Endothelial cell of umbilical vein (primary cell): ENCODE measurements around the gene TTL. TPM values are rescaled to one million over a fixed set of nuclear protein-coding genes. Genes with fewer than 3 reads are reported as not detected.

Experiments
- BruUV-seq: library from RNA; stranded (reverse); fragments of 400-500 nt; replicated peaks from 2 replicates; lab custom pipeline; 2021; lab: Mats Ljungman, UMichigan
- CTCF ChIA-PET: fragments of 300-600, 350-600 bp; sonication (Branson Sonifier 250); formaldehyde crosslinking; loops from one replicate; lab custom pipeline; 2021; ENCODE audit warnings: antibody characterized with exemption, inconsistent platforms; lab: Charles Lee
- POLR2A ChIA-PET: fragments of 300-600, 350-600 bp; sonication (Branson Sonifier 250); formaldehyde crosslinking; loops from one replicate; lab custom pipeline; 2021; ENCODE audit warnings: antibody characterized with exemption, inconsistent platforms; lab: Charles Lee
- DNase-seq: peaks from one replicate; pipeline ENCODE4 v3.0.0-alpha.2; 2011; ENCODE audit warnings: low read depth, low spot score
- FAIRE-seq: peaks from 2 replicates; lab custom pipeline; 2011; peaks lifted over from hg19 to GRCh38; lab: Jason Lieb, UNC
- H2AFZ ChIP-seq: 2 replicates; pipeline ENCODE4 v1.6.0; 2012; ENCODE audit warnings: low read depth, low read length, control low read depth, inconsistent platforms
- H3K27ac ChIP-seq: 2 replicates; pipeline ENCODE4 v1.5.1; 2011; ENCODE audit warnings: low read depth, mild to moderate bottlenecking, control low read depth, low read length, moderate library complexity; ENCODE audit not compliant: insufficient read depth
- H3K27me3 ChIP-seq, 2 experiments: 2 replicates each; pipeline versions ENCODE4 v1.6.0 to v1.6.1; 2011; ENCODE audit warnings: low read length in 2 of 2, mixed read lengths in 1 of 2; ENCODE audit not compliant: control insufficient read depth in 2 of 2, insufficient read depth in 2 of 2
- H3K36me3 ChIP-seq, 2 experiments: 2 replicates in 1 of 2; 3 replicates in 1 of 2; pipeline ENCODE4 v1.5.1; 2011; ENCODE audit warnings: low read length in 2 of 2, mild to moderate bottlenecking in 1 of 2, moderate library complexity in 1 of 2; ENCODE audit not compliant: control insufficient read depth in 2 of 2, insufficient read depth in 2 of 2; ENCODE audit errors: extremely low read depth in 1 of 2
- H3K4me1 ChIP-seq: 3 replicates; pipeline ENCODE4 v1.5.1; 2011; ENCODE audit warnings: mild to moderate bottlenecking, low read length; ENCODE audit not compliant: control insufficient read depth, insufficient read depth; ENCODE audit errors: extremely low read depth
- H3K4me2 ChIP-seq: 2 replicates; pipeline ENCODE4 v1.6.1; 2011; ENCODE audit warnings: low read length, control low read depth, mixed read lengths; ENCODE audit not compliant: insufficient read depth
- H3K4me3 ChIP-seq, 3 experiments: fragments of 200-600 bp in 1 of 3; sonication (generic), shearing (Covaris generic) in 1 of 3; replicated peaks in 1 of 3; 2 replicates each; pipeline ENCODE4 v1.5.1; 2011 to 2016; ENCODE audit warnings: control low read depth in 3 of 3, low read length in 3 of 3, mild to moderate bottlenecking in 2 of 3, inconsistent platforms in 1 of 3, low read depth in 1 of 3, moderate library complexity in 1 of 3; ENCODE audit not compliant: insufficient read depth in 1 of 3
- H3K79me2 ChIP-seq: 2 replicates; pipeline ENCODE4 v1.6.0; 2012; ENCODE audit warnings: low read length, inconsistent platforms; ENCODE audit not compliant: control insufficient read depth, insufficient read depth
- H3K9ac ChIP-seq: replicated peaks from 2 replicates; pipeline ENCODE3; 2011; ENCODE audit warnings: low read length, control low read depth; ENCODE audit not compliant: insufficient read depth; ENCODE audit errors: extremely low read depth
- H3K9me1 ChIP-seq: replicated peaks from 3 replicates; pipeline ENCODE4 v1.6.0; 2011; ENCODE audit warnings: mild to moderate bottlenecking, low read length; ENCODE audit not compliant: control insufficient read depth, insufficient read depth; ENCODE audit errors: extremely low read depth
- H3K9me3 ChIP-seq: replicated peaks from 2 replicates; pipeline ENCODE4 v1.5.1; 2012; ENCODE audit warnings: low read length, inconsistent platforms; ENCODE audit not compliant: control insufficient read depth, insufficient read depth
- H4K20me1 ChIP-seq: replicated peaks from 2 replicates; pipeline ENCODE3; 2011; ENCODE audit warnings: mild to moderate bottlenecking, low read length; ENCODE audit not compliant: control insufficient read depth, insufficient read depth; ENCODE audit errors: extremely low read depth
- CTCF ChIP-seq, 2 donors: IDR thresholded peaks; 1 replicate in 1 of 2; 2 replicates in 1 of 2; pipeline ENCODE4 v1.5.1; 2011; ENCODE audit warnings: low read length in 2 of 2, mild to moderate bottlenecking in 2 of 2, moderate library complexity in 2 of 2, control low read depth in 1 of 2, inconsistent platforms in 1 of 2, low read depth in 1 of 2; ENCODE audit not compliant: insufficient read depth in 1 of 2; ENCODE audit errors: extremely low read depth in 1 of 2
- EZH2 ChIP-seq: IDR thresholded peaks from 2 replicates; pipeline ENCODE4 v1.6.1; 2012; ENCODE audit warnings: borderline replicate concordance, low read depth, mild to moderate bottlenecking, moderate library complexity, low read length, inconsistent platforms; ENCODE audit not compliant: severe bottlenecking
- FOS ChIP-seq: IDR thresholded peaks from 2 replicates; pipeline ENCODE4 v1.6.1; 2011; ENCODE audit warnings: mild to moderate bottlenecking, low read length, moderate library complexity, borderline replicate concordance; ENCODE audit not compliant: insufficient read depth
- GATA2 ChIP-seq: IDR thresholded peaks from 2 replicates; pipeline ENCODE4 v1.7.0; 2011; ENCODE audit warnings: low read depth, mild to moderate bottlenecking, moderate library complexity, mixed read lengths, low read length; ENCODE audit not compliant: insufficient read length, insufficient read depth
- JUN ChIP-seq: IDR thresholded peaks from 2 replicates; pipeline ENCODE4 v1.6.1; 2011; ENCODE audit warnings: borderline replicate concordance, low read depth; ENCODE audit not compliant: insufficient read length, insufficient read depth
- MAX ChIP-seq: IDR thresholded peaks from 2 replicates; pipeline ENCODE4 v1.6.1; 2011; ENCODE audit not compliant: insufficient read depth, insufficient read length
- MYC ChIP-seq: IDR thresholded peaks from one replicate; pipeline ENCODE4 v1.6.1; 2011; ENCODE audit warnings: mild to moderate bottlenecking, low read depth, low read length
- POLR2A ChIP-seq: IDR thresholded peaks from 2 replicates; pipeline ENCODE4 v1.6.1; 2012; ENCODE audit warnings: low read depth, mild to moderate bottlenecking, control low read depth, low read length
- POLR2AphosphoS5 ChIP-seq: IDR thresholded peaks from 2 replicates; pipeline ENCODE4 v1.6.1; 2012; ENCODE audit warnings: low read depth, mild to moderate bottlenecking, control low read depth, low read length, moderate library complexity; ENCODE audit not compliant: insufficient read depth
- dilution Hi-C: fragments of 300-500 bp; cut with MboI; formaldehyde crosslinking; loops from one replicate; pipeline ENCODE4 v1.15.0; 2019; ENCODE audit warnings: low sequenced_read_pairs; ENCODE audit not compliant: extremely low pct_ligation_motif_present
- intact Hi-C: fragments of 100-400 bp; cut with micrococcal nuclease; formaldehyde crosslinking; loops from one replicate; pipeline ENCODE4 v1.10.0; 2022
- polyA plus RNA-seq, 4 experiments: library from polyadenylated mRNA; depleted of rRNA in 3 of 4; stranded (reverse) in 3 of 4; unstranded in 1 of 4; fragments of >200 nt; gene quantifications; 2 replicates each; pipeline versions ENCODE4 v1.2.1 to v1.2.3, GENCODE V29; 2011 to 2012; ENCODE audit warnings: missing spikeins in 1 of 4
- total RNA-seq: library from RNA; stranded (reverse); gene quantifications from 2 replicates; pipeline ENCODE4 v1.2.3, GENCODE V29; 2021

The TTL gene
- total and polyA plus RNA-seq, 2 donors (not counting 3 experiments of a cell fraction or from before 2014, with no cell fraction given): 21.9 to 66.8 TPM

GRCh38 chr2:112572005-112572404 lies 90.0 kb downstream of the TTL start:
- Histone ChIP-seq H3K27me3 (no peaks in the 10 kb centered on the region), H3K9me3 (no peaks in the 10 kb centered on the region), H3K9ac (no peak overlapping the region), H3K27ac (no peak overlapping the region), H2AFZ (no peak overlapping the region), H3K4me3 (no peak overlapping the region), H4K20me1 (no peaks in the 10 kb centered on the region), H3K9me1 (no peaks in the 10 kb centered on the region), H3K36me3 (peaks cover 19 to 38% of the 10 kb centered on the region in 2 experiments), H3K4me1 (no peaks in the 10 kb centered on the region), H3K79me2 (no peaks in the 10 kb centered on the region), H3K4me2 (no peak overlapping the region)
- DNase-seq: no peak
- ChIA-PET CTCF (interaction anchor here (1.0 kb wide), 1 partner anchor 11 kb away, joined by 4 read pairs; no protein-coding TSS in a partner anchor), POLR2A (no interaction called here)
- intact Hi-C loops (no loop called here), dilution Hi-C loops (no loop called here)
- TF ChIP-seq GATA2: no peak
- TF ChIP-seq POLR2A: no peak
- TF ChIP-seq CTCF (IDR thresholded peaks at IDR 0.05; ENCODE audit: extremely low read depth in 1 of 2, insufficient read depth in 1 of 2, low read depth in 1 of 2, low read length in 2 of 2): no peak
- no peak for TF ChIP-seq MAX
- no peak for TF ChIP-seq POLR2AphosphoS5
- no peak for TF ChIP-seq EZH2
- no peak for TF ChIP-seq FOS
- TF ChIP-seq JUN: no peak
- no peak for TF ChIP-seq MYC
- no TSS peak for BruUV-seq
- no peak for FAIRE-seq
